Adrenal gland (tissue), 19 donors: Measurements from ENCODE around the gene FXYD3. TPM values are rescaled to one million over a fixed set of nuclear protein-coding genes. Genes with fewer than 3 reads are reported as not detected.

Experiments
- DNase-seq, 7 donors: peaks; one replicate each; pipeline ENCODE4 v3.0.0-alpha.2; 2019 to 2020
- H3K27ac ChIP-seq, 5 donors: fragments of 200-600 bp; sonication (generic) in 4 of 5; 1 replicate in 3 of 5; 2 replicates in 2 of 5; pipeline versions ENCODE4 v1.5.1 to v1.8.0; 2016 to 2020; ENCODE audit warnings: mild to moderate bottlenecking in 1 of 5
- H3K27me3 ChIP-seq: fragments of 200-600 bp; 2 replicates; pipeline ENCODE4 v1.8.0; 2021
- H3K36me3 ChIP-seq, 2 donors: fragments of 200-600 bp; replicated peaks in 1 of 2; 1 replicate in 1 of 2; 2 replicates in 1 of 2; pipeline versions ENCODE4 v1.5.1 to v1.8.0; 2018 to 2022
- H3K4me1 ChIP-seq, 2 donors: fragments of 200-600 bp; replicated peaks in 1 of 2; 1 replicate in 1 of 2; 2 replicates in 1 of 2; pipeline versions ENCODE4 v1.5.1 to v1.8.0; 2018 to 2021
- H3K4me3 ChIP-seq, 4 donors: fragments of 200-600 bp; sonication (generic) in 3 of 4; one replicate each; pipeline ENCODE4 v1.5.1; 2016 to 2018
- H3K9me3 ChIP-seq, 3 donors: fragments of 200-600 bp; sonication (generic) in 1 of 3; replicated peaks in 1 of 3; 1 replicate in 2 of 3; 2 replicates in 1 of 3; pipeline versions ENCODE4 v1.5.1 to v1.8.0; 2016 to 2021
- POLR2A ChIP-seq, 2 donors: fragments of 450-650 bp; IDR thresholded peaks; one replicate each; pipeline ENCODE4 v1.6.1; 2017; ENCODE audit warnings: antibody characterized with exemption in 2 of 2, mild to moderate bottlenecking in 2 of 2, moderate library complexity in 1 of 2
- WGBS, 4 donors: extraction: QIAGEN DNeasy Blood & Tissue Kit in 2 of 4; methylation state at CpG; one replicate each; pipeline versions ENCODE4 v1.1.5 to v1.1.7; 2013 to 2017; 5-methylcytosine and 5-hydroxymethylcytosine counted together
- intact Hi-C, 2 donors: fragments of 100-400 bp; cut with DNase I; formaldehyde crosslinking; loops; one replicate each; pipeline versions ENCODE4 v1.14.1 to v1.15.0; 2022 to 2023
- long read RNA-seq, 10 donors: library from polyadenylated mRNA in 3 of 10; unstranded in 2 of 10; stranded (forward) in 1 of 10; transcript quantifications; one replicate each; pipeline ENCODE4 v2.0.0 and lab custom pipeline, GENCODE V29; 2021 to 2026
- polyA plus RNA-seq, 3 donors: library from polyadenylated mRNA; stranded (reverse); fragments of 200-250 nt in 2 of 3; fragments of 350-450 nt in 1 of 3; fragmentation: Illumina TruSeq in 1 of 3; extraction: RNeasy Lipid Tissue Mini Kit (QIAGEN cat#74804) in 1 of 3; gene quantifications; one replicate each; pipeline ENCODE4 v1.2.3, GENCODE V29; 2013 to 2014
- total RNA-seq, 9 donors: library from RNA; depleted of rRNA in 4 of 9; stranded (reverse); fragments of >200 nt in 4 of 9; fragments of 120-200 nt in 1 of 9; fragmentation: NEBNext Ultra II Directional in 1 of 9; extraction: Animal tissue kit (Norgen Biotek cat#: 25700) in 1 of 9; gene quantifications; one replicate each; pipeline versions ENCODE4 v1.1.0 to v1.2.4, GENCODE V29; 2013 to 2023
- TF ChIP-seq, protein P1 (sequence below), 6 experiments: fragments of 450-650 bp in 4 of 6; fragments of 200-600 bp in 2 of 6; sonication (generic) in 1 of 6; IDR thresholded peaks; 1 replicate in 5 of 6; 2 replicates in 1 of 6; pipeline versions ENCODE4 v1.5.1 to v1.8.0; 2016 to 2021; ENCODE audit warnings: antibody characterized with exemption in 6 of 6, mild to moderate bottlenecking in 2 of 6, moderate library complexity in 1 of 6
- donor health status: healthy with polysubstance abuse.
- donor health status: Bipolar disorder and iron deficiency.
- donor health status: DM: yes; HTN: yes; CAD: no.
- donor health status: DM: no; HTN: no; CAD: no.
- donor health status: DM: no; HTN: no; CAD: no.
- donor health status: DM: yes; HTN: yes; CAD: no.

FXYD3 gene, protein sequence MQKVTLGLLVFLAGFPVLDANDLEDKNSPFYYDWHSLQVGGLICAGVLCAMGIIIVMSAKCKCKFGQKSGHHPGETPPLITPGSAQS
- total RNA-seq (1 to 10 TPM in 2 of 9 donors, under 1 TPM in 3, not detected in 4; 0.34 to 4.6 (median 0.75) TPM), polyA plus RNA-seq (1 to 10 TPM in 2 of 3 donors, under 1 TPM in 1; 0.35 to 4.0 (median 4.0) TPM)
- long read RNA-seq, donor 1, result 0 reads
- long read RNA-seq, donor 2, result 0 reads
- long read RNA-seq, donor 3, result 0 reads
- long read RNA-seq, donor 4, partial matches to known transcripts, result 2 of 3 reads
- long read RNA-seq, donor 4, other reads (novel, unspliced or antisense), result 0 of 3 reads
- long read RNA-seq, donor 5, partial matches to known transcripts, result 2 of 2 reads
- long read RNA-seq, donor 5, other reads (novel, unspliced or antisense), result 0 of 2 reads
- long read RNA-seq, donor 6, result 0 reads
- long read RNA-seq, donor 7, result 0 reads
- long read RNA-seq, donor 8, result 0 reads
- long read RNA-seq, donor 9, result 0 reads
- long read RNA-seq, donor 10, result 0 reads

DNA sequence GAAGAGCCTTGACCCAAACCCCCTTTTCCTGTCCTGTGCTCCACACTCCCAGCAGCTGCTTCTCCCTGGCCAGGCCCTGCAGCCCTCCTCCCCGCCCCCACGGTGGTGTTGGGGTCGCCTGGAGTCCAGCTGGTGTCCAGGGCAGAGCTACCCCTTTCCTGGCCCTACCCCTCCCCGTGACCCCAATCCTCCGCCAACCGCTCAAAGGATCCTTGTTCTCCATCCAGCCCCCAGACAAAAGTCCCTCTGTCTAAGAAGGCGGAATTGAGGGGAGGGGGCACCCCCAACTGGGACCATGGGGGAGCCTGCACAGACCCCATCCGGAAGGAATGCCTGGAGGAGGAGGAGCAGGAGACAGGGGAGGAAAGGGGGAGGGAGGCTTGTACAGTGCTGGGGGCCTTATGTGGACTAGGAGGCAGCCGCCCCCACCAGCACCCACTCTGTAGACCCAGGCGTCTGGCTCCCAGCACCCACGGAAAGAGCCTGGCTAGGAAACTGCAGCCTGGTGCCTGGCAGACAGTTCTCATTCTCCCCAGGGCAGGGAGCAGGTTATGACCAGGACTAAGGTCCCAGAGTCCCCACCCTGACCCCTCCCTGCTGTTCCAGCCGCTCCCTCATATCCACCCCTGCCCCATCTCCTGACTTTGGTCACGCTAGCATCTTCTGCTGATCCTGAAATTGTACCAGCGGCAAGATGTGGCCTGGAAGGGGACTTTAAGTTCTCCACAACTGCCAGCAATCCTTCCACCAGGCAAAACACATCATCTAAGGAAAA, at the start of gene FXYD3:
TSS of gene FXYD3 (plus strand) at position 647 of the 775 bp plus-strand sequence. CDS start 3,554 bp downstream, outside the sequence.
- H3K27ac ChIP-seq, result no peak within 1 kb of the TSS
- WGBS, 4 donors, result 58 to 68% (median 61%) methylated on average over 6 to 14 of the region's 14 CpGs

DNA sequence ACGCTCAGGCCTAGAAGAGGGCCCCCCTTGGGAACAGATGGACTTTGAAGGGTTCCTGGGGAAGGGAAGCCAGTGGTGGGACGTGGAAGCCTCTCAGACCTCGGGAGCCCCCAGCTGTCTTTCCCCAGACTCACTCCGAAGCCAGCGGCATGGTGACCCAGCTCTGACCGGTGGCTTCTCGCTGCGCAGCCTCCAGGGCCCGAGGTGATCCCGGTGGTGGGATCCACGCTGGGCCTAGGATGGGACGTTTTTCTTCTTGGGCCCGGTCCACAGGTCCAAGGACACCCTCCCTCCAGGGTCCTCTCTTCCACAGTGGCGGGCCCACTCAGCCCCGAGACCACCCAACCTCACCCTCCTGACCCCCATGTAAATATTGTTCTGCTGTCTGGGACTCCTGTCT, 49.5 kb upstream of the FXYD3 start:
- Histone ChIP-seq H3K27me3 (no peaks in the 10 kb centered on the region), H3K4me3 (no peak overlapping the region), H3K9me3 (no peaks in the 10 kb centered on the region), H3K4me1 (no peaks in the 10 kb centered on the region), H3K27ac (no peak overlapping the region), H3K36me3 (no peaks in the 10 kb centered on the region)
- TF ChIP-seq, protein P1, sequence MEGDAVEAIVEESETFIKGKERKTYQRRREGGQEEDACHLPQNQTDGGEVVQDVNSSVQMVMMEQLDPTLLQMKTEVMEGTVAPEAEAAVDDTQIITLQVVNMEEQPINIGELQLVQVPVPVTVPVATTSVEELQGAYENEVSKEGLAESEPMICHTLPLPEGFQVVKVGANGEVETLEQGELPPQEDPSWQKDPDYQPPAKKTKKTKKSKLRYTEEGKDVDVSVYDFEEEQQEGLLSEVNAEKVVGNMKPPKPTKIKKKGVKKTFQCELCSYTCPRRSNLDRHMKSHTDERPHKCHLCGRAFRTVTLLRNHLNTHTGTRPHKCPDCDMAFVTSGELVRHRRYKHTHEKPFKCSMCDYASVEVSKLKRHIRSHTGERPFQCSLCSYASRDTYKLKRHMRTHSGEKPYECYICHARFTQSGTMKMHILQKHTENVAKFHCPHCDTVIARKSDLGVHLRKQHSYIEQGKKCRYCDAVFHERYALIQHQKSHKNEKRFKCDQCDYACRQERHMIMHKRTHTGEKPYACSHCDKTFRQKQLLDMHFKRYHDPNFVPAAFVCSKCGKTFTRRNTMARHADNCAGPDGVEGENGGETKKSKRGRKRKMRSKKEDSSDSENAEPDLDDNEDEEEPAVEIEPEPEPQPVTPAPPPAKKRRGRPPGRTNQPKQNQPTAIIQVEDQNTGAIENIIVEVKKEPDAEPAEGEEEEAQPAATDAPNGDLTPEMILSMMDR (IDR thresholded peaks at IDR 0.05), result no peak
- TF ChIP-seq POLR2A (IDR thresholded peaks at IDR 0.05), result no peak
- intact Hi-C loops, result loop anchor here in 1 of 2 donors (10.0 kb wide), 1 partner anchor 69 kb away; the partner anchor contains the start of genes FXYD1 and LGI4
- DNase-seq, result no peak
- 76 to 91% (median 85%) methylated on average over 15 of the region's 15 CpGs for WGBS, 4 donors

More for the DNA sequence above, at the start of gene FXYD3:
- Histone ChIP-seq H3K4me1 (peaks cover 0 to 14% of the 10 kb centered on the region in 2 donors), H3K4me3 (no peak within 1 kb of the TSS), H3K27me3 (no peaks in the 10 kb centered on the region), H3K9me3 (no peaks in the 10 kb centered on the region), H3K36me3 (no peaks in the 10 kb centered on the region)
- no peak for DNase-seq
- intact Hi-C loops, result no loop called here
- TF ChIP-seq, protein P1 (IDR thresholded peaks at IDR 0.05), result no peak
- TF ChIP-seq POLR2A (IDR thresholded peaks at IDR 0.05), result no peak

DNA sequence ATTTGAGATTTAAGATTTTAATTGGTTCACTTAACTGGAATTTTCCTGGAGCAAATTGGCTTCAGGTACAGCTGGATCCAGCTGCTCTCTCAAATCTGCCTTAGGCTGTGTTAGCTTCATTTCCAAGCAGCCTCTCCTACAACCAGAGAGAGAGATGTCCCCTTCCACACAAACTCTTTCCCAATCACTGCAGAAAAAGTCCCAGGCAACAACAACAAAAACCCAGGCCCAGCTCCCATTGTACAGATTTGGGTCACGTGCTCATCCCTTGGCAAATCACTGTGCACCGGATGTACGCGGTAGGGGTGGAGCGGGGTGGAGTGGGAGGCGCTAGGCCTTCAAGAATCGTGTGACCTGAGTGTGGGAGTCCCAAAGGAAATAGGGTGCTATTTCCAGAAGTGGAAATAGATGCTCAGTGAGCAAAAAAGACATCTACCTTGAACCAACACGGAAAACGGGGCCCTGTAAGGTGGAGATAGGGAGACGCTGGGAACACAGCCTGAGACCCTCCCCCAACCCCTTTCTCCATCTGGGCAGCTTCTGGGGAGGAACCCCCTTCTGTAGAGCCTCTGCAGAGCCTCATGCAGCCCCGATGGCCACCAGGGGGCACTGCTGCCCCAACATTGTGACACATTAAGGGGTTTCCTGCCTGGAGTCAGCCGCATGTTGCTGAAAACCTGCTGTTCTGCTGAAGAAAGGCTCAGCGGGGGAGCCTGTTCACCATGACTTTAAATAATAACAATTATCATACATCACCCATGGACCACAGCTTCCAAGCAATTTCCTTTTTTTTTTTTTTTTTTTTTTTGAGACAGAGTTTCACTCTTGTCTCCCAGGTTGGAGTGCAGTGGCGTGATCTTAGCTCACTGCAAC, 48.7 kb upstream of the FXYD3 start:
- Histone ChIP-seq H3K4me3 (no peak overlapping the region), H3K27me3 (no peaks in the 10 kb centered on the region), H3K27ac (no peak overlapping the region), H3K9me3 (no peaks in the 10 kb centered on the region), H3K36me3 (no peaks in the 10 kb centered on the region), H3K4me1 (no peaks in the 10 kb centered on the region)
- no peak for TF ChIP-seq POLR2A (IDR thresholded peaks at IDR 0.05)
- TF ChIP-seq, protein P1 (IDR thresholded peaks at IDR 0.05), result peak; percentile 81 to 91 (median 86)
- WGBS, 4 donors, result 18 to 23% (median 21%) methylated on average over 13 to 14 of the region's 14 CpGs
- peak; percentile 81 to 91 (median 85) for DNase-seq
- intact Hi-C loops, result loop anchor here in 1 of 2 donors (10.0 kb wide), 1 partner anchor 68 kb away; the partner anchor contains the start of genes FXYD1 and LGI4
